ENCODE data around the gene UBE3A. TPM values are rescaled to one million over a fixed set of nuclear protein-coding genes. Genes with fewer than 3 reads are reported as not detected.

UBE3A gene
- total RNA-seq, 1 donor, result 80.3 TPM

DNA sequence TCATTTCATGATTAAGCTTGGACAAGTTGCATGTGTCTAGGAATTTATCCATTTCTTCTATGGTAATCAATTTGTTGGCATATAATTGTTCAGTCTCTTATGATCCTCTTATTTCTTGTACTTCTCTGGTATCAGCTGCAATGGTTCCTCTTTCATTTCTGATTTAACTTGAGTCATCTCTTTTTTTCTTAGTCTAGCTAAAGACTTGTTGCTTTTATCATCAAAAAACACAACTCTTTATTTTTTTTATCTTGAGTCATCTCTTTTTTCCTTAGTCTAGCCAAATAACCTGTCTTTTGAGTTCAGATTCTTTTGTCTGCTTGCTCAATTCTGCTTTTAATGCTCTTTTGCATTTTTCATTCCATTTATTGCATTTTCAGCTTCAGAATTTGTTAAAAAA is 37.3 kb downstream of the UBE3A start:
- DNase-seq (ENCODE audit: low read depth), result peak; percentile 34
- H3K4me3 ChIP-seq (ENCODE audit: low read depth, low read length), result no peak overlapping the region
- TF ChIP-seq CTCF (IDR thresholded peaks at IDR 0.05; ENCODE audit: insufficient read depth, low read length), result no peak

DNA sequence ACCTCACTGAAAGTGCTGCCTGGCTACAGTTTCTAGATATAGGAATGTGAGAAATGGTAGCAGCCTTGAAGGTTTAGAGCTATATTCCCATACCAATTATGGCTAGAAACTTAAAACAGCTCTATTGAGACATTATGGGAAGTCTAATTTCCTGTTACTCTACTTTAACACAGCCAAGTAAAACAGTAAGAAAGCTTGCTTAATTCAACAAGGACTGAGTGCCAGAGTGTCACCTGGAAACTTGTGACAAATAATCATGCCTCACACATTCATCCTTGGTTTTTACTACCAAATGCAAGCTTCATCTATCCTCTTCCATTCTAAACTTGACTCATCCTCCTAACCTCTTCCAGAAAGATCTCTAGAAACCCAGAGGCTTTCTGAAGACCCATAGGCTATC is 41.7 kb downstream of the UBE3A start:
- no peak for TF ChIP-seq CTCF (IDR thresholded peaks at IDR 0.05; ENCODE audit: insufficient read depth, low read length)
- DNase-seq (ENCODE audit: low read depth), result no peak
- H3K4me3 ChIP-seq (ENCODE audit: low read depth, low read length), result no peak overlapping the region

- H3K4me3 ChIP-seq (ENCODE audit: low read depth, low read length), result no peak overlapping the region
- no peak for TF ChIP-seq CTCF (IDR thresholded peaks at IDR 0.05; ENCODE audit: insufficient read depth, low read length)
- no peak for DNase-seq (ENCODE audit: low read depth)
Observed at GRCh38 chr15:25394898-25395297, 43.9 kb downstream of the UBE3A start.

DNA sequence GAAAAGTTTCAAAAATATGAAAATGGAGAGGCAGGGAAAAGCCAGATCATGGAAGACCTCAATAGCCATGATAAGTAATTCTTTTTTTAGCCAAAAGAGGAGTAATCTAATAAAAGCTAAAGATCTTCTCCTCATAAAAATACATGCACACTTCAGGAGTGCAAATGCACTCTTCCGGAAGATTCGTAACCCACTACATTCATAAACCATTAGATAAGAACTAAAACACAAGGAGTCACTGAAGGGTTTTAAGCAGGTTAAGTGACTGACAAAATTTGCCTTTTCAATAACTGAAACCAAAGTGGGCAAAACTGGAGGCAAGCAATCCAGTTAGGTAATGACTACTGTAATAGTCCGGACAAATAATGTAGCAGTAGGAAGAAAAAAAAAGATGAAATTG is 46.0 kb downstream of the UBE3A start:
- no peak for TF ChIP-seq CTCF (IDR thresholded peaks at IDR 0.05; ENCODE audit: insufficient read depth, low read length)
- DNase-seq (ENCODE audit: low read depth), result no peak
- H3K4me3 ChIP-seq (ENCODE audit: low read depth, low read length), result no peak overlapping the region

DNA sequence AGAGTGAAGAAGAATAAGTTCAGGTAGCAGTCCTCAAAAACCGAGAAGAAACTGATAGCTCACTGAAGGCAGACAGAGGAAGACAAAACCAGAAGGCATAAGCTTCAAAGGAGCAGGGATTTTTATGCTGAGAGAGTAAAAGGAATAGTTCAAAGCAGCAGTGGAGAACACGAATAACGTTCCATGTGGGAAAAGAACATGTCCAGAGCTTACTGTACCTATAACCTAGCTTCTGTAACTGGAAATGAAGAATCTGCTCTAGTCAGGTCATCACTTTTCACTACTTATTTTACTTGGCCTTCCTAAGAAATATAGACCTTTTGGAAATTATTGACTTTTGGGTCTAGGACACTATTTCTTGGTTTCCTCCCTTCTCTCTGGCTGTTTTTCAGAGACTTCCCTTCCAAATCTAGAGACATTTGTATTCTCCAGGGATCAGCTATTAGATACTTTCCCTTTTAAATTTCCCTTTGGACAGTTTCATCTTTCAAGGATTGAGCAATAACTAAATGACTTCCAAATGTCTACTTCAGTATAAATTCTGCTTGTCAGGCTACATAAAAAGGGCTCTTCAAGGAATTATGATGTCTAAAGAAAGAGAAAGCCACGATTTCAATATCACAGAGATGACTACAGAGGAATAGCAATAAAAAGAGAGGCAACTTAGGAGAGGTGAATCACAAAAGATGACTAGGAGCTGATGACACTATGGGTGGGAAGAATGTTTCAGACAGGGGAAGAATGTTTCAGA is 46.7 kb downstream of the UBE3A start:
- H3K4me3 ChIP-seq (ENCODE audit: low read depth, low read length), result no peak overlapping the region
- TF ChIP-seq CTCF (IDR thresholded peaks at IDR 0.05; ENCODE audit: insufficient read depth, low read length), result no peak
- DNase-seq (ENCODE audit: low read depth), result peak; percentile 78

- TF ChIP-seq CTCF (IDR thresholded peaks at IDR 0.05; ENCODE audit: insufficient read depth, low read length), result no peak
- no peak for DNase-seq (ENCODE audit: low read depth)
- no peak overlapping the region for H3K4me3 ChIP-seq (ENCODE audit: low read depth, low read length)
Observed at GRCh38 chr15:25385986-25386385, 52.8 kb downstream of the UBE3A start.

DNA sequence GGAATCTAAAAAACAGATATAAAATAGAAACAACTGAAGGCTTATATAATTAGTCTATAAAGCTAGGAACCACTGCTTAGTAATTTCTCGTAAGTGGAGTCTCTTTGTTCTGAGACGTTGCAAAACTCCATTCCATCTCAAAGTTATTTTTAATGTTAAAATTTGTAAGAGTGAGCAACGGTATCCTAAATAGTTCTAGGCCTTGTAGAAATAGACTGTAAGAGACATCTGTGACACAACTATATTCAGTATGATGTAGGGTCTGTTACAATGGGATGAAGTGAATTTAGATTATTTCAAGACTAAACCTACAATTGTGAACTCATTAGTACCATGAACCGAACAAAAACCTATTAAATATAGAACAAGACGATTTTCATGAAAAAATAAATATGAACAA is 57.2 kb downstream of the UBE3A start:
- no peak for TF ChIP-seq CTCF (IDR thresholded peaks at IDR 0.05; ENCODE audit: insufficient read depth, low read length)
- no peak for DNase-seq (ENCODE audit: low read depth)
- no peak overlapping the region for H3K4me3 ChIP-seq (ENCODE audit: low read depth, low read length)
